ENCODE results near the gene STX8.

STX8 gene

DNA sequence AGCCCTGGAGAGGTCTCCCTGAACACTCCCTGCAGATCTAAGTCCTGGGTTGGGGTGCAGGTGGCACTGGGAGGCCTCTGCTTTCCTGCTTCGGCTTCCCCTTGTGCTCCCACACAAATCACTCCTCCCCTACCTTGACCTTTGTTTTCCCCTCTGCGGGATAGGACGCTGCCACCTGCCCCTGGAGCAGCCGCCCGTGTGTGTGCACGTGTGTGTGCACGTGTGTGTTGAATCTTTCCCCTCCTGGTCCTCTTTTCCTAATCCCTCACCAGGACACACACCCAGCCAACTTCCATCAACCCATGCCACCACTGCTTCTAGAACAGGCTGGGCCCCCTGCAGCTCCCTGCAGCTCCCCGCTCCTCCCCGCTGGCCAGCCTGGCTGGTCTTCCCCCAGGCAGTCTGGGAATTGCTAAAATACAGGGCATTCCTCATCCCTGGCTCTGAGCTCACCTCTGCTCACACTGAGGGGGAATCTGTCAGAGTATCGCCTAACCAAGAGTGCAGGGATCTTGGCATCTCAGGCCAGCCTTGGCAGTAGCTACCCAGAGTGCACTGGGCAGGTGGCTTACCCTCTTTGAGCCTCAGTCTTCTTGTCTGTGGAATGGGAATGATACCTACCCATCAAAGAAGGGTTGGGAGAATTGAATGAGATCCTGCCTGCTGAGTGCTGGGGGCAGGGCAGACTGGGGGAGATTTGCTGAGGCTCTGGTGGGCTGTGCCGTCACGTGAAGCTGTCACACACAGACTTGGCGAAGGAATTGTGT is 355.8 kb downstream of the STX8 start:
- DNase-seq, result no peak

DNA sequence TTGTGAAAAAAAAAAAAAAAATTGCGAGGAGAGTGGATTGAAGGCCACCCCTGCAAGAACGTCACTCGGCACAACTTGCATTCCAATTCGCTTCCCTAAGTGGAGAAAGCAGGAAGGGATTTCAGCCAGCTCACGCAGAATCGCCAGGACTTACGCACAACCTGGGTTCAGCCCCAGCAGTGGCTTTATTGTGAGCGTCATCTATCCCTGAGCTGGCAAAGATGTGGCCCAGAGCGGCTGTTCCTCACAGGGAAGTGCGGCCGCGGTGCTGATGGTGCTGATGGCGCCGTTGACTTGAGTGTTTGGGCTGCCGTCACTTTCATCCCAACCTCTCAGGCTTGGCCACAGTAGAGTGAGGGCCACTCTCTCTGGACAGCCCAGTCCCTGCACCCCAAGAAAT is 356.7 kb downstream of the STX8 start:
- no peak for DNase-seq

DNA sequence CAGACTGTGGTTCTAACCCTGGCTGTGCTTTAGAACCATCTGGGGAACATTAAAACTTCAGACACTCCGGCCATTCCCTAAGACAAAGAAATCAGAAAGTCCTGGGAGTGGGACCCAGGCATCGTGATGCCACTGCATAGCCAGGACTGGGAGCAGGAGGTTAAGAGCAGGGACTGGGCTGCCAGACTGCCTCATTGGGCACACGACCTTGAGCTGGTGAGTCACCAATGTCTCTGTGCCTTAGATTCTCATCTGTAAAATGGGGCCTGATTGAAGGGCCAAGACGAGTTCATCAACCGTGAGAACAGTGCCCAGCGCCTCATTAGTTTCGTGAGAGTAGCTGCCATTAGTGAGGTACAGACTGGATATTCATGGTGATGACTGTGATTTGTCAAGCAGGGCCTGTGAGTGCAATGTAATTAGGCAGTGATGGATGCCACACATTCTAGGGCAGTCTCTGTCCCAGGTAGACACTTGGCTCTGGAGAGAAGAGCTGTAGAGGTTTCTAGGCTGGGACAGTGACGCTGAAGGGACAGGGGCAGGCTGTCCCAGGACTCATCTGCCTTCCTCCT is 357.5 kb downstream of the STX8 start:
- DNase-seq, result no peak

DNA sequence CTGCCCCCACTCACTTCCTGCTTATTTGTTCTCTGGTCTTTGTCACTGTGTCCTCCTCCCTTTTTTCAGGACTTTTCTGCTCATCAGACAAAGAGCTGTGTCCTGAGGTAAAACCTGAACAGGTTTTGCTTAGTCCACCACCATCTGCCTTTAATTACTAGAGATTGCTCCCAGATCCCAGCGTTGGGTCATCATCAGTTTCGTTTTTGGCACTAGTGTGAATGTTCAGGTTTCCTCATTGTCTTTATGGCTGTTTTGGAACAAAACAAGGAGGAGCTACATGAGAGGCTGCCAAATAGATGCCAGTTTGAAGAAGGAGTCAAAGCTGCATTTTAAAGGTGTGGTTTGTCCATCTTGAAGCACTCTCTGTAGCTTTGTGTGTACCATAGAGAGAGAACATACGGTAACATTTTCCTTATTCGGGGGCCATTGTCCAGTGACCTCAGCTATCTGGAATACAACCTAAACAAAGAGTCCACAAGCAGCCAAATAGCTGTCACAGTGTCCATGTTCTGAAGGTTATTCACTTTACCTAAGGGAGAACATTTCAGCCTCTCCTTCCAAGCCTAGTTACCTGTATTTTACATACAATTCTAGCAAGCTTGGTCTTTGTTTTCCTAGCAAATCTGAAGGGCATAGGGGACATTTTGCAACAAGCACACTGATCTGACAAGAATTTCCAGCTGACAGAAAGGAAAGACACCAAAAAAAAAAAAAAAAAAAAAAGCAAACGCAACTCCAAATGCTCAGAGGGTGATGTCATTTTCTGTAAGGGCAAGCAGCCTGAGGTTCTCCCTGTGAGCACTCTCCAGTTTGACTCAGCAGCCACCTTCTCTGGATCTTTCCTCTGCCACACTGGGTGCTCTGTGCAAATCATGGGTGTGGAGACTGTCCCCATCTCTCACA is 358.2 kb downstream of the STX8 start:
- peak; percentile 83 for DNase-seq

DNA sequence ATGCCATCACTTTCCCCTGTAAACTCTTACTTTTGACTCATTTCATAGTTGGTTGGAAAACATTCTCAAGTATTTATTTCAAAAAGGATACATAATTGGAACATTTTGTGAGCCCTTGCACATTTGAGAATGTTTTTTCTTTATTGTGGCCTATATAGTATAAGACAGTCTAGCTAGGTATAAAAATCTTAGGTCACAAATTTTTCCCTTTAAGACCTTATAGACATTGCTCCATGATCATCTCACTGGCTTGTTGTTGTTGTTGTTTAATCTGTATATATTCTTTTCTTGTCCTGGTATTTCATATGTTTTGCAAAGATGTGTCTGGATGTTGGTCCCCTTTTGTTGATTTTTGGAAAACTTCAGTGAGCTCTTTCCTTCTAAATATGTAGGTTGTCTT is 360.2 kb downstream of the STX8 start:
- DNase-seq, result no peak

DNA sequence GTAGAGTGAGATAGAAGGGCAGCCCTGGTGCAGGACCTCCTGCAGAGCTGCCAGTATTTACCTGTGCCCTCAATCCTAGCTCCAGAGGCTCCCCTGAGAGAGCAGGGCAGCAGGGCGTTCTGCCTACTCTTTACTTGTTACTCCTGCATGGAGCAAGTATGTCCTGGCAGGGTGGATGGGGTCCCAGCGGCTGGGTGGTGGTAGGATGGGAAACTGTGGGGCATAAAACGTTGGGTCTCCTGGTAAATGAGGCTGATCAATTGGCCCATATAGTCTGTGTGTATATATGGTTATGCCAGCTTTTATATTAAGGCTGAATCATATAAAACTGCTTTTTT is 362.3 kb downstream of the STX8 start:
- no peak for DNase-seq

DNA sequence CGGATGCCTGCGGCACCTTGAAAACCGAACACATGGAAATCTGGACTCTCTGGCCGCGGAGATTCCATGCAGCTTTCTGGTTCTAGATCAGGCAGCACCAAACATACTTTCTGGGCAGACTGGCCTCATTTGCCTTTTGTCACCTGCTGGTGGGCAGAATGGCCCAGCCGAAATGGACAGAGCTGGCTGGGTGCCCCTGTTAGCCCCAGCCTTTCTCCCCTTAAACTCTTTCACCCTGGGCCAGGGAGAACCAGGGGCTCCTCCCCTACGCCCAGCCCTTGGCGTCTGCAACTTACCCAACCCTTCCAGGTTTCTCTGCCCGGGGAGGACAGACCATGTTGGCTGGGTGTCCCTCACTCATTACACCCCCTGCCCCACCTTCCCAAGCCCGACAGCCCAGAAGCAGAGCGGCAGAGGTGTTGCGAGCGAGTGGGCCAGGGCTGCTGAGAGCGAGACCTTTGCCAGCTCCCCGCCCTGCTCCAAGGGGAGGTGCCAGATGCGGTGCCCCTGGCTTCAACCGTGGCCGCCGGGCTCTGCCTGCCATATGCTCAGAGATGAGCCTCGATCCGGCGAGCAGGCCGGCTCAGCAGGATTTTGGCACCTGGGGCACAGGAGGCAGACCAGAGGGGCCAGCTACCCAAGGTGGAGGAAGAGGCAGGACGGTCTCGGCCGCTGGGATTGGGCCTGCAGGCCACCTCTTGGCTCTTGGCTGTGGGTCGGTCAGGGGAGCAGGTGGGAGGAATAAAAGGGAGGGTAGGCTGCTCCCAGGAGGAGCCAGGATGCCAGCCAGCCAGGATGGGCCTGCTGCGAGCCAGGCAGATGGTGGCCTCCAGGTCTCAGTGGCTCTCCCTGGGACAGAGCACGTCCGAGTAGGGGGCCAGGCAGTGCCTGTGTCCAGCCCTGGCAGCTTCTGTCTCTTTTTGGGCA is 363.0 kb downstream of the STX8 start:
- DNase-seq, result no peak

- no peak for DNase-seq
Measured at GRCh38 chr17:9211133-9211765, 364.4 kb downstream of the STX8 start.

DNA sequence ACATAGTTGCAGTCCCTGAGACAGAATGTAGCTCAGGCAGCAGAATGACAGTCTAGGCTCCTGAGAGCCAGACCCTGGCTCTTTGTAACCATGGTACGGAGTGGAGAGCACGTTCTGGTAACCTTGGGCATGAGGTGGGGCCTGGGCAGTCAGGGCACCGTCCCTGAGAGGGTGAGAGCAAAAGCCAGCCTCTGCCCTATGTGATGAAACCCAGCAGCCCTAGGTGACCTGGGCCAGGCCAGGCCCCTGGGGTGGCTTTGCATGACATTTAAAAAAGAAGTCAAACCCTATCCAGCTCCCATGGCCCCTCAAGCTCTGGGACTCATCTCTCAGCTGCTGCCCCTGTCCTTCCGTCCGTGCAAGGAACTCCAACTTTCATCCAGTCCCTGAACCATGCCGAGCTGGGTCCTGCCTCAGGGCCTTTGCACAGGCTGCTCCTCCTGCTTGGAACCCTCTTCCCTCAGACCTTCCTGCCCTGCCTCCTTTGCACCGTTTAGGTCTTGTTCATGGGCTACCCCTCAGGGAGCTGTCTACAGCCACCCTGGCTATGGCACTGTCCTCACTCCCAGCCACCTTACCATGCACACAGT is 365.7 kb downstream of the STX8 start:
- no peak for DNase-seq

GRCh38 chr17:9209347-9209746 is 366.3 kb downstream of the STX8 start:
- no peak for DNase-seq

DNA sequence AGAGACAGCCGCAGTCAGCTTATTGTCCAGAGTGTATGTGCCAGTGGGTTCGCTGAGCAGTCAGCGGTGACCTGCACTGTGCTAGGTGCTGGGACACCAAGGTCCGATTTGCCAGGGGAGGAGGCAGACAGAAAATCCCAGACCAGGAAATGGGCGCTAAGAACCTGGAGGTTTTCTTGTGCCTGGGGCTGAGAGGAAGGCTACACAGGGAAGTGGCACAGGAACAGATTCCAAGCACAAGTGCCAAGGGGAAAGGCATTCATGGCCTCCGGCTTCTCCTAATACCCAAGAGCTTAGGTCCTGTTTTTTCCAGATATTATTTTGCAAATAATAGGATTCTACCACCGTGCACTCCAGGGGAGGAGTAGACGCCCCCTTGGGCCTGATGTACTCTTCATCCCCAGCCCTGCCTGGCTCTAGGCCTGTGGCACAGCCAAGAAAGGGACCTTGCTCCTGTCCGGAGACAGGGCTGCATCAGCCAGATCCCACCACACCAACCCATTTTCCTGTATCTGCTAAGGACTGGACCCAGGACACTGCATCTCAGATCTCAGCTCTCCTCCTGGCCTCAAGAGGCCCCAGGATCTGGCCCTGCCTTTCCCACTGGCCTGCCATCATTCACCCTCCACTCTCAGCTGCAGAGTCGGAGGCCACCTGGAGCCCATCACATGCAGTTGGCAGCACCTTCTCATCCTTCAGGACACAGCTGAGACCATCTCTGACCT is 367.1 kb downstream of the STX8 start:
- DNase-seq, result no peak

DNA sequence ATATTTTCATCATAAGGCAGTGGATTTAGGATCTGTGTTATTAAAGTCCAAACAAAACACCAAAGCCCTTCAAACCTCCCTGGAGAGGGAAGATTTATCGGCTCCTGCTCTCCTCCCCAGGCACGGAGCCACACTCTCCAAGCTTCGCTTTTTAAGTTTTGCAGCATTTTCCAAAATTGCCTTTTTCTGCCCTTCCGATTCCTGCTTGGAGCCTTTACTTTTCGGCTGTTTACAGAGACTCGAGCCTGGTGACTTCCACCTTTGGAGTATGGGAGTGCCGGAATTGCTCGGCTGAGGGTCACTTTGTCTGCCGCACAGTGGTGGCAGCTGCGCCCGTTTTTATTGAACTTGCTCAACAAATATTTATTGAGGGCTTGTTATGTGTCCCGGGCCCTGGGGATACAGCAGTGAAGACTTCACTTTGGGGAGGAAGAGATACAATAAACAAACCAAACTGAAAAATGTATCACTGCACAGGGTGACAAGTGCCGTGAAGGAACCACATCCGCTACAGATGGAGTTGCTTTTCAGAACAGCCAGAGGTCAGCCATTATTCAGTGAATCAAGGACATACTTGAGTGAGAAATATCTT is 368.8 kb downstream of the STX8 start:
- DNase-seq, result no peak

- DNase-seq, result no peak
Measured at GRCh38 chr17:9206410-9206703, 369.3 kb downstream of the STX8 start.

DNA sequence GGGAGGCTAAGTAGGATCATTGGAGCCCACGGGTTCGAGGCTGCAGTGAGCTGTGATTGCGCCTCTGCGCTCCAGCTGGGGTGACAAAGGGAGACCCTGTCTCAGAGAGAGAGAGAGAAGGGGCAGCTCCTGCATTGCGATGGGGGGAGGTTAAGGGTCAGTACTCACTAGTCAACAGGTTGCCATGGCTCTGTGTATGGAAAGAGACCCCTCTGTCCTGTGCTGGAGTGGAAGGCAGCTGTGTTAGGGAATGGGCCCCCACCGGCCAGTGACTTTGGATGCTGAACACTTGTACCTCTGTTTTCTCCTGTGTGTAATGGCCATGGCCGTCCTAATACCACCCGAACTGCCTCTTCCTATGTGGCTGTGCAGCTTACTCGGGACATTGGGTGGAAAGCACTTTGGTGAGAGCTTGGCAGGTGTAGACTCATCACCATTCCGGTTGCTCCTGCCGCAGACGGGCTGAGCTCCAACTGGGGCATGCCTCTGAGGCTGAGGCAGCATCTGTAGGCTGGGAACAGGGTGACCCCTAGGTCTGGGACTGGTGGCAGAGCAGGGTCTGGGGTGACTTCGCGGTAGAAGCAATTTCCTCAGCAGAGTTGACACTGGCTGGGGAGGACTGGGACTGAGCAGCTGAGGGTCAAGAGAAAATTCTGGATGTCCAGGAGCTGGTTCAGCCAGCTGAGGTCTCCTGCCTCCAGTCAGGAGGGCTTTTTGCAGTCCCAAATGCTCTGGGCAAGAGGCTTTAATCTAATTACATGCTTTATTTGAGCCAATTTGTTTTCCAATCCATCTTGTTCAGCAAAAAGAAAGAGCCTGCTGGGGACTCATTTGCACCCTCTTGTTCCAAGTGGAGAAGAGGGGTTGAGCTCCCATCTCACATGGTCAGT is 369.9 kb downstream of the STX8 start:
- no peak for DNase-seq

DNA sequence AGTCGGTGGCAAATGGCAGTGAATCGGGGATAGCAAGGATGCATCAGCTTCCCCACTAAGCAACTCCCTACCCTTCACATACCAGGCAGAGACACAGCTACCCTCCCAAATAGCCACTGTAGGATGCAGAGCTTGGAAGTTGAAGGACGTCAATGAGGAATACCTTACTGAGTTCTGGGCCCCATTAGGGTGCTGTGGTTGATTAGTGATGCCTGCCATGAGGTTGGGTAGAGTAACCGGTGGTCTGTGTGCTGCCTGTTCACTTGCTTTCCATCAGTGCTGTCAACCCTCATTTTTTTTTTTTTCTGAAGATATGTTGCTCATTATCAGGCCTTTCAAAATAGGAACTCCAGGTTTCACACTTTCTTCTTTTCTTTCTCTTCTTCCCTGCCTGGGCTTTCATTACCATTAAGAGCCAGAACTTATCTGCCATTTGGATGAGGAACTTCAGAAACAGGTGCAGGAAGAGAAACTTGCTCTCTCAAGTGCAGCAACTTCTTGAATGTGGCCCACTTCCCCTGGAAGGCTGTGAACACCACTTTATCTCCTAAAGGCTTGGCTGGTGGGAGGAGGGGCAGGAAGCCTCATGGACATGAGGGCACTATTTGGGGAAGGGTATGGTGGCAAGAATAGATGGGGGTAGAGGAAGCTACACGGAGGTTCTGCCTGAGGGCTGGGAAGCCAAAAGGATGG is 370.8 kb downstream of the STX8 start:
- DNase-seq, result no peak

DNA sequence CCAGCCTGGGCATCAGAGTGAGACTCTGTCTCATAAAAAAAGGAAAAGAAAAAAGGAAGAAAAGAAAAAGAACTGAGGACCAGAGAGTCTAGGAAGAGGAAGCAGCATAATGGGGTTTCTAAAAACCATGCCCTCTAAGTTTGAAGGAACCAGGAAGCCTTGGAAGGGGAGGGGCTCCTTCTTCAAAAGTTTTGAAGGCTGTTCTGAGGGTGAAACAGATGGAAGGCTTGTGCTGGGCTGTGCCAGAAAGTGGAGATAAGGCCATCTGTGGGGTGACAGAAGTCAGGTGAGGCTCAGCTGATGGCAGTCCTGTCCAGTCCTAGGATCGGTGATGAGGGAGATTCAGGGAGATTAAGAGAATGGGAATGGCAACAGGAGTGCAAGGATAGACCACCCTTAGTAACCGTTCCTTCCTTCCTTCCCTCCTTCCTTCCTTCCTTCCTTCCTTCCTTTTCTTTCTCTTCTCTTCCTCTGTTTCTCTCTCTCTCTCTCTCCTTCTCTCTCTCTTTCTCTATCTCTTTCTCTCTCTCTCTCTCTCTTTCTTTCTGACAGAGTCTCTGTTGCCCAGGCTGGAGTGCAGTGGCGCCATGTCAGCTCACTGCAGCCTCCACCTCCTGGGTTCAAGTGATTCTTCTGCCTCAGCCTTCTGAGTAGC is 371.7 kb downstream of the STX8 start:
- no peak for DNase-seq

DNA sequence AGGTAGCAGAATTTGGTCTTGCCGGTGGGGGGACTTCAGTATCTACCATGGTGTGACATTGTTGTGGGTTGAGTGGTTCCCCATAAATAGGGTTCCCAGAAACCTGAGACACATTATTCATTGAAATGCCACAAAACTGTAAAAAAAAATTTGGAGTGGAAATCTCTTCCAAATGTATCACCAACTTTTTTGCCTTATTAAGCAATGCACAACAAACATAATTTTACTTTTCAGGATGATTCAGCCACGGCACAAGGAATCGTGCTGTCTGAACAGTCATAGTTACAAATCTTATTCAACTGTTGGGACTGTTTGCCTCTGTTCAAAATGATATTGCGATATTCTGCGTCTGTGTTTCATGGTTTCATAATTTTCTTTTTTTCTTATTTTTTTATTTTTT is 373.1 kb downstream of the STX8 start:
- no peak for DNase-seq

DNA sequence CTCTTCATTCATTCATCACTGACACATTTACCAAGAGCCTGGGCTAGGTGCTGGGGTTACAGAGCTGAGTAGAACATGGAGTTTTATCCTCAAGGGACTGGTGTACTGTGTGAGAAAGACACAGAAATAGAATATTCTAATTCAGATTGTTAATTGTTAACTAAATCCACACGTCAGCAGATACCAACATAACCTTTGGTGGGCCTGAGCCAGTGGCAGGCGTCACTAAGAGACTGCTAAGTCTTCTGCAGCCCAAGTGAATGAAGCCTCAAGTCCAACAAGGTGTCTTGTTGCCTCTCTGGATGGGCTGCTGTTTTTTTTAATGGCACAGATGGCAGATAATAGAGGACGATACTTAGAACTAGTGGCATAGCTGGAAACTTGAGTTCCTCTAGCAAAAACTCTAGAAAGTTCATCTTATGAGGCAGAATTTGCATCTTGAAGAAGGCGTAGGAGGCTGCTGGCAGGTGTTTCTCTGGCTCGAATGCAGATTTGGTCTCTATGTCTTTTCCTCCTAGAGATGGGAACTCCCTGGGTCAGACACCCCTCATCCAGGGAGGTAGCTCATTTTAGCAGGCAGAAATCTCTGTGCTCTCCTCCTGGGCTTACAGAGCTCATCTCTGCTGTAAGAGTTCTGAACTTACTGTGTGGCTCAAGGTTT is 374.8 kb downstream of the STX8 start:
- no peak for DNase-seq

Measured in EL (cell line).